ENCODE measurements around the gene JMJD4.
A peak's percentile ranks its signal among the peaks of the same experiment; 100 is the strongest.
"Not testable (repeated sequence)": the region's sequence is repeated elsewhere in the genome, so short reads cannot be mapped to it uniquely, and the experiment has no call there.

JMJD4 gene

GRCh38 chr1:227707846-227708245 lies 27.3 kb downstream of the JMJD4 start:
- 0 out of 22 replicates have a peak overlapping the region, but pooled peaks of 1 of the 11 experiments have one; percentile 4 for H3K27ac ChIP-seq
- H3K4me1 ChIP-seq: peaks cover 0 to 13% (median 2%) of the 10 kb centered on the region in 10 experiments; a peak in 7 of 20 replicates
- H3K9me3 ChIP-seq (replicated peaks in 1 of 11): peaks cover 52 to 83% (median 73%) of the 10 kb centered on the region in 11 experiments
- no peaks in the 10 kb centered on the region for H4K20me1 ChIP-seq
- H3K36me3 ChIP-seq: no peaks in the 10 kb centered on the region
- no peak overlapping the region for H3K4me3 ChIP-seq
- H3K9ac ChIP-seq: no peak overlapping the region
- no peak for TF ChIP-seq Cebpa-rat (IDR thresholded peaks at IDR 0.05)
- H3K4me2 ChIP-seq: peak overlapping the region in 5 of 11 experiments; percentile 6 to 34 (median 18); a peak in 6 of 22 replicates
- H3K27me3 ChIP-seq: no peaks in the 10 kb centered on the region

DNA sequence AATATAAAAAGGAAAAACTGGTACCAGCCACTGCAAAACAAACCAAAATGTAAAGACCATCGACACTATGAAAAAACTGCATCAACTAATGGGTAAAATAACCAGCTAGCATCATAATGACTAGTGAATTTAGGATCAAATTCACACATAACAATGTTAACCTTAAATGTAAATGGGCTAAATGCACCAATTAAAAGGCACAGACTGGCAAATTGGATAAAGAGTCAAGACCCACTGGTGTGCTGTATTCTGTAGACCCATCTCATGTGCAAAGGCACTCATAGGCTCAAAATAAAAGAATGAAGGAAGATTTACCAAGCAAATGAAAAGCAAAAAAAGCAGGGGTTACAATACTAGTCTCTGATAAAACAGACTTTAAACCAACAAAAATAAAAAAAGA lies 33.5 kb downstream of the JMJD4 start:
- not testable (repeated sequence) for H3K9ac ChIP-seq, H3K27me3 ChIP-seq, H3K36me3 ChIP-seq, H4K20me1 ChIP-seq, H3K4me1 ChIP-seq, H3K4me2 ChIP-seq, H3K4me3 ChIP-seq, H3K27ac ChIP-seq
- H3K9me3 ChIP-seq (replicated peaks in 1 of 11): peaks cover 10 to 53% (median 33%) of the 10 kb centered on the region in 11 experiments

GRCh38 chr1:227697321-227697864 lies 37.7 kb downstream of the JMJD4 start:
- Histone ChIP-seq H4K20me1 (no peaks in the 10 kb centered on the region), H3K4me1 (no peaks in the 10 kb centered on the region), H3K4me3 (no peak overlapping the region), H3K27ac (no peak overlapping the region), H3K9me3 (replicated peaks in 1 of 11) (peaks cover 0 to 38% (median 11%) of the 10 kb centered on the region in 11 experiments; a peak in 18 of 22 replicates), H3K36me3 (peaks cover 0 to 9% (median 0%) of the 10 kb centered on the region in 11 experiments; a peak in 2 of 22 replicates), H3K4me2 (no peak overlapping the region), H3K27me3 (no peaks in the 10 kb centered on the region), H3K9ac (no peak overlapping the region)
- TF ChIP-seq Cebpa-rat (IDR thresholded peaks at IDR 0.05): no peak

DNA sequence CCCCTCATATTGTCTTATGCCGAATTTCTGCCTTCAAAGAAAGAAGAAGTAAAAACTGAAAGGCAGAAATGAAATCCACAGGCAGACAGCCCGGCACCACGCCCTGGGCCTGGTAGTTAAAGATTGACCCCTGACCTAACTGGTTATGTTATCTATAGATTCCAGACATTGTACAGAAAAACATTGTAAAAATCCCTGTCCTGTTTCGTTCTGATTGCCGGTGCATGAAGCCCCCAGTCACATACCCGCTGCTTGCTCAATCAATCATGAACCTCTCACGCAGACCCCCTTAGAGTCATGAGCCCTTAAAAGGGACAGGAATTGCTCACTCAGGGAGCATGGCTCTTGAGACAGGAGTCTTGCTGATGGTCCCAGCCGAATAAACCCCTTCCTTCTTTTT lies 49.3 kb downstream of the JMJD4 start:
- peaks cover 0 to 93% (median 84%) of the 10 kb centered on the region in 11 experiments for H3K9me3 ChIP-seq (replicated peaks in 1 of 11)
- H3K27me3 ChIP-seq: no peaks in the 10 kb centered on the region
- no peaks in the 10 kb centered on the region for H4K20me1 ChIP-seq
- TF ChIP-seq Cebpa-rat (IDR thresholded peaks at IDR 0.05): no peak
- H3K27ac ChIP-seq: no peak overlapping the region
- no peaks in the 10 kb centered on the region for H3K4me1 ChIP-seq
- H3K9ac ChIP-seq: no peak overlapping the region
- peaks cover 0 to 3% (median 0%) of the 10 kb centered on the region in 11 experiments; a peak in 1 of 22 replicates for H3K36me3 ChIP-seq
- no peak overlapping the region for H3K4me3 ChIP-seq
- no peak overlapping the region for H3K4me2 ChIP-seq

All from BLaER1 treated with 17β-estradiol and CSF1 and Interleukin-3, amounts not matched to agents 10 nM and 100 nM (cell line).